SK-N-SH treated with all-trans-retinoic acid at 6 μM for 48 hours (cell line): Measurements from ENCODE around the gene FER.

Experiments used
- ATAC-seq: fragments of 200-7000 bp; cut with Tn5 transposase; 3 replicates; pipeline ENCODE4 v1.9.1; 2020; ENCODE audit warnings: mild to moderate bottlenecking, moderate library complexity
- CREB5 ChIP-seq: fragments of 250-450 bp; sonication (Bioruptor Pico); IDR thresholded peaks from 2 replicates; pipeline ENCODE4 v1.5.1; 2020; ENCODE audit warnings: low read depth, mild to moderate bottlenecking, moderate library complexity
- CSDC2 ChIP-seq: fragments of 250-450 bp; sonication (Bioruptor Pico); IDR thresholded peaks from 2 replicates; pipeline ENCODE4 v1.5.0; 2020; ENCODE audit warnings: mild to moderate bottlenecking, moderate library complexity
- ESRRG ChIP-seq: fragments of 250-450 bp; sonication (Bioruptor Pico); IDR thresholded peaks from 2 replicates; pipeline ENCODE4 v1.6.1; 2021; ENCODE audit warnings: mild to moderate bottlenecking
- GLIS3 ChIP-seq: fragments of 250-450 bp; sonication (Bioruptor Pico); IDR thresholded peaks from 2 replicates; pipeline ENCODE4 v1.5.0; 2020; ENCODE audit warnings: mild to moderate bottlenecking, moderate library complexity
- OSR1 ChIP-seq: fragments of 250-450 bp; sonication (Bioruptor Pico); IDR thresholded peaks from 2 replicates; pipeline ENCODE4 v1.8.0; 2022; ENCODE audit warnings: moderate library complexity, mild to moderate bottlenecking, inconsistent platforms
- PATZ1 ChIP-seq: fragments of 250-450 bp; sonication (Bioruptor Pico); IDR thresholded peaks from 2 replicates; pipeline ENCODE4 v1.8.0; 2020; ENCODE audit warnings: mild to moderate bottlenecking, moderate library complexity, borderline replicate concordance
- PPARA ChIP-seq: fragments of 250-450 bp; sonication (Bioruptor Pico); IDR thresholded peaks from 2 replicates; pipeline ENCODE4 v1.5.0; 2020; ENCODE audit warnings: mild to moderate bottlenecking, borderline replicate concordance
- RARB ChIP-seq: fragments of 250-450 bp; sonication (Bioruptor Pico); IDR thresholded peaks from 2 replicates; pipeline ENCODE4 v1.8.0; 2021; ENCODE audit warnings: mild to moderate bottlenecking, moderate library complexity
- SNAI2 ChIP-seq: fragments of 250-450 bp; sonication (Bioruptor Pico); IDR thresholded peaks from 2 replicates; pipeline ENCODE4 v1.5.0; 2020; ENCODE audit warnings: mild to moderate bottlenecking, moderate library complexity
- TCF4 ChIP-seq: fragments of 250-450 bp; sonication (Bioruptor Pico); IDR thresholded peaks from 2 replicates; pipeline ENCODE4 v1.8.0; 2021; ENCODE audit warnings: mild to moderate bottlenecking, moderate library complexity, borderline replicate concordance
- TOX ChIP-seq: fragments of 250-450 bp; sonication (Bioruptor Pico); IDR thresholded peaks from 2 replicates; pipeline ENCODE4 v1.8.0; 2021; ENCODE audit warnings: mild to moderate bottlenecking, moderate library complexity, borderline replicate concordance
- TSHZ2 ChIP-seq: fragments of 250-450 bp; sonication (Bioruptor Pico); IDR thresholded peaks from 2 replicates; pipeline ENCODE4 v1.5.0; 2020; ENCODE audit warnings: mild to moderate bottlenecking, moderate library complexity
- ZC3H10 ChIP-seq: fragments of 250-450 bp; sonication (Bioruptor Pico); IDR thresholded peaks from 2 replicates; pipeline ENCODE4 v1.5.1; 2021; ENCODE audit warnings: mild to moderate bottlenecking, moderate library complexity
- ZFP3 ChIP-seq: fragments of 250-450 bp; sonication (Bioruptor Pico); IDR thresholded peaks from 2 replicates; pipeline ENCODE4 v1.5.0; 2020; ENCODE audit warnings: mild to moderate bottlenecking, moderate library complexity
- ZFP30 ChIP-seq: fragments of 450-650 bp; formaldehyde crosslinking; IDR thresholded peaks from 2 replicates; pipeline ENCODE4 v1.5.0; 2022; ENCODE audit warnings: mild to moderate bottlenecking, moderate library complexity
- ZNF565 ChIP-seq: fragments of 450-650 bp; formaldehyde crosslinking; conservative IDR thresholded peaks from 2 replicates; pipeline ENCODE4 v1.5.0; 2020; ENCODE audit warnings: low read depth, mild to moderate bottlenecking, moderate library complexity
- ZNF70 ChIP-seq: fragments of 450-650 bp; formaldehyde crosslinking; IDR thresholded peaks from 2 replicates; pipeline ENCODE4 v1.5.0; 2020; ENCODE audit warnings: mild to moderate bottlenecking, moderate library complexity
- ZNF8 ChIP-seq: fragments of 450-650 bp; formaldehyde crosslinking; IDR thresholded peaks from 2 replicates; pipeline ENCODE4 v1.5.0; 2020; ENCODE audit warnings: mild to moderate bottlenecking, moderate library complexity
- TF ChIP-seq, protein P1 (sequence below): fragments of 250-450 bp; sonication (Bioruptor Pico); IDR thresholded peaks from 2 replicates; pipeline ENCODE4 v1.5.1; 2021; ENCODE audit warnings: mild to moderate bottlenecking, moderate library complexity

FER gene

DNA sequence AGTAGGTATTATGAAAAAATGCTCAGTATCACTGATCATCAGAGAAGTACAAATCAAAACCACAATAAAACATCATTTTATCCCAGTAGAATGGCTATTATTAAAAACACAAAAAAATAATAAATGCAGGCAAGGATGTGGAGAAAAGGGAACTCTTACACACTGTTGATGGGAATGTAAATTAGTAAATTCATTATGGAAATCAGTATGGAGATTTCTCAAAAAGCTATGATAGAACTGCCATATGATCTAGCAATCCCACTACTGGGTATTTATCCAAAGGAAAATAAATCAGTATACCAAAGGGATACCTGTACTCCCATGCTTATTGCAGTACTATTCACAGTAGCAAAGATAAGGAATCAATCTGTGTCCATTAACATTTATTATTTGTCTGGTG lies 209.6 kb downstream of the FER start:
- TF ChIP-seq ZFP30 (CRISPR knock-in tag) (no peak), ZFP3 (no peak), CREB5 (CRISPR knock-in tag) (no peak), ESRRG (no peak), ZNF70 (no peak)
- no peak for ATAC-seq

DNA sequence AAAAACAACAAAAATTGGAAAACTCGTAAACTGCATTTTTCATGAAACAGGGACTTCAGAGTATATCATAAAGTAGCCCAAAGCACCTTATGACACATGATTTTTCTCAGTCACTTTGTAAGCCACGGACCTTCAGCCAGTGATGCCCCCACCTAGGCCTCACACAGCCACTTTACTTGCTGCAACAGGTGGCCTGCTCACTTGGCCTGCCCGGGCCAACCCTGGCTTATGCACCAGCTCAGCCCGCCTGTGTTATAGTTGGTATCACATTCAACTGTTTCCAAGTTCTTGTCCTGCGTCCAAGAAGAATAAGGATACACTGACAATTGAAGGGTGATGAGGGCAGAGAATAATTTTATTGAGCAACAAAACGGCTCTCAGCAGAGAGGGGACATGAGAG lies 219.2 kb downstream of the FER start:
- no peak for ATAC-seq
- TF ChIP-seq PPARA: no peak
- TF ChIP-seq ESRRG: no peak
- TF ChIP-seq PATZ1 (CRISPR knock-in tag): no peak
- no peak for TF ChIP-seq ZNF70
- no peak for TF ChIP-seq CSDC2
- TF ChIP-seq TCF4 (CRISPR knock-in tag): no peak
- no peak for TF ChIP-seq ZC3H10
- no peak for TF ChIP-seq ZFP3
- TF ChIP-seq TSHZ2 (CRISPR knock-in tag): no peak
- no peak for TF ChIP-seq ZNF565 (CRISPR knock-in tag)
- TF ChIP-seq, protein P1, sequence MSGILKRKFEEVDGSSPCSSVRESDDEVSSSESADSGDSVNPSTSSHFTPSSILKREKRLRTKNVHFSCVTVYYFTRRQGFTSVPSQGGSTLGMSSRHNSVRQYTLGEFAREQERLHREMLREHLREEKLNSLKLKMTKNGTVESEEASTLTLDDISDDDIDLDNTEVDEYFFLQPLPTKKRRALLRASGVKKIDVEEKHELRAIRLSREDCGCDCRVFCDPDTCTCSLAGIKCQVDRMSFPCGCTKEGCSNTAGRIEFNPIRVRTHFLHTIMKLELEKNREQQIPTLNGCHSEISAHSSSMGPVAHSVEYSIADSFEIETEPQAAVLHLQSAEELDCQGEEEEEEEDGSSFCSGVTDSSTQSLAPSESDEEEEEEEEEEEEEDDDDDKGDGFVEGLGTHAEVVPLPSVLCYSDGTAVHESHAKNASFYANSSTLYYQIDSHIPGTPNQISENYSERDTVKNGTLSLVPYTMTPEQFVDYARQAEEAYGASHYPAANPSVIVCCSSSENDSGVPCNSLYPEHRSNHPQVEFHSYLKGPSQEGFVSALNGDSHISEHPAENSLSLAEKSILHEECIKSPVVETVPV (CRISPR knock-in tag): no peak
- no peak for TF ChIP-seq CREB5 (CRISPR knock-in tag)
- TF ChIP-seq SNAI2 (CRISPR knock-in tag): no peak
- TF ChIP-seq TOX: no peak

DNA sequence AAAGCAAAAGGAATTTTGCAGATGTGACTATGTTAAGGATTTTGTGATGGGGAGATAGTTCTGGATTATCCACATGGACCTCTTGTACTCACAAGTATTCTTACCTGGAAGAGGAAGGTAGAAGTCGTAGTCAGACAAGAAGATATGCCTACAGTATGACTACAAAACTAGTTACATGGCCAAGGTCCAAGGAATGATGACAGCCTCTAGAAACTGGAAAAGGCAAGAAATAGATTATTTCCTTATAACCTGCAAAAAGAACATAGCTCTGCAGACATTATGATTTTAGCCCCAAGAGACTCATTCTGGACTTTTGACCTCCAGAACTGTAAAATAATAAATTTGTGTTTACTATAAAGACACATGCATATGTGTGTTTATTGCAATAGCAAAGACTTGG lies 226.9 kb downstream of the FER start:
- no peak for ATAC-seq
- no peak for TF ChIP-seq ZNF565 (CRISPR knock-in tag)
- TF ChIP-seq PPARA: no peak
- no peak for TF ChIP-seq TCF4 (CRISPR knock-in tag)
- no peak for TF ChIP-seq RARB (CRISPR knock-in tag)
- TF ChIP-seq, protein P1 (CRISPR knock-in tag): no peak
- no peak for TF ChIP-seq CREB5 (CRISPR knock-in tag)
- TF ChIP-seq GLIS3 (CRISPR knock-in tag): no peak
- TF ChIP-seq SNAI2 (CRISPR knock-in tag): no peak
- TF ChIP-seq ZC3H10: no peak
- TF ChIP-seq ZFP3: no peak
- TF ChIP-seq PATZ1 (CRISPR knock-in tag): no peak
- TF ChIP-seq ZNF8 (CRISPR knock-in tag): no peak
- no peak for TF ChIP-seq OSR1 (CRISPR knock-in tag)
- TF ChIP-seq ZNF70: no peak
